HEK293 (cell line): ENCODE results near the gene PDE2A.

Experiments used
- CTCF ChIA-PET: fragments of 350-600 bp; formaldehyde crosslinking; extraction: SDS; loops from one replicate; lab custom pipeline; 2021; ENCODE audit warnings: antibody characterized with exemption; lab: Yijun Ruan, JAX
- POLR2A ChIA-PET: fragments of 300-600 bp; formaldehyde crosslinking; extraction: SDS; loops from one replicate; lab custom pipeline; 2020; ENCODE audit warnings: antibody characterized with exemption, inconsistent platforms; lab: Yijun Ruan, JAX
- H3K27ac ChIP-seq: fragments of 200-500 bp; sonication (Bioruptor generic); 2 replicates; pipeline ENCODE4 v1.5.1; 2014; ENCODE audit warnings: low read depth, low read length, control low read depth, inconsistent platforms; ENCODE audit errors: extremely low read depth
- H3K36me3 ChIP-seq, 2 experiments: fragments of 200-500 bp in 1 of 2; sonication (Bioruptor generic) in 1 of 2; 1 replicate in 1 of 2; 2 replicates in 1 of 2; pipeline ENCODE4 v1.5.1; 2014 to 2017; ENCODE audit warnings: inconsistent platforms in 2 of 2, low read length in 2 of 2; ENCODE audit not compliant: control insufficient read depth in 2 of 2, insufficient read depth in 1 of 2
- H3K4me1 ChIP-seq: fragments of 200-500 bp; sonication (Bioruptor generic); 2 replicates; pipeline ENCODE4 v1.5.1; 2014; ENCODE audit warnings: mild to moderate bottlenecking, low read length, inconsistent platforms; ENCODE audit not compliant: control insufficient read depth, insufficient read depth
- H3K4me3 ChIP-seq: 2 replicates; pipeline ENCODE4 v1.5.1; 2011; ENCODE audit warnings: low read depth, mild to moderate bottlenecking, control low read depth, low read length, moderate library complexity
- H3K9me3 ChIP-seq: fragments of 200-500 bp; sonication (Bioruptor generic); 2 replicates; pipeline ENCODE4 v1.5.1; 2014; ENCODE audit warnings: low read depth, low read length, inconsistent platforms; ENCODE audit not compliant: control insufficient read depth, insufficient read depth
- EGR2 ChIP-seq: fragments of 450-650 bp; formaldehyde crosslinking; IDR thresholded peaks from 2 replicates; pipeline ENCODE4 v1.5.1; 2016; ENCODE audit warnings: low read depth, missing biosample characterization, missing genetic modification characterization
- SP7 ChIP-seq: fragments of 450-650 bp; formaldehyde crosslinking; IDR thresholded peaks from 2 replicates; pipeline ENCODE4 v1.5.1; 2016; ENCODE audit warnings: missing biosample characterization, missing genetic modification characterization
- ZFP69B ChIP-seq: fragments of 450-650 bp; formaldehyde crosslinking; IDR thresholded peaks from 2 replicates; pipeline ENCODE4 v1.5.1; 2016; ENCODE audit warnings: missing biosample characterization, missing genetic modification characterization
- ZNF114 ChIP-seq: fragments of 450-650 bp; formaldehyde crosslinking; IDR thresholded peaks from 2 replicates; pipeline ENCODE4 v1.5.0; 2017; ENCODE audit warnings: missing biosample characterization, missing genetic modification characterization
- ZNF23 ChIP-seq: fragments of 450-650 bp; formaldehyde crosslinking; IDR thresholded peaks from 2 replicates; pipeline ENCODE4 v1.5.1; 2016; ENCODE audit warnings: missing biosample characterization, missing genetic modification characterization, borderline replicate concordance
- ZNF24 ChIP-seq: fragments of 450-650 bp; formaldehyde crosslinking; IDR thresholded peaks from 2 replicates; pipeline ENCODE4 v1.5.1; 2016; ENCODE audit warnings: missing biosample characterization, missing genetic modification characterization
- ZNF335 ChIP-seq: fragments of 450-650 bp; formaldehyde crosslinking; conservative IDR thresholded peaks from 2 replicates; pipeline ENCODE4 v1.5.1; 2016; ENCODE audit warnings: missing biosample characterization, missing genetic modification characterization
- ZNF37A ChIP-seq: fragments of 450-650 bp; IDR thresholded peaks from 2 replicates; pipeline ENCODE4 v1.5.1; 2018; ENCODE audit warnings: missing biosample characterization, missing genetic modification characterization
- ZNF404 ChIP-seq: fragments of 450-650 bp; formaldehyde crosslinking; IDR thresholded peaks from 2 replicates; pipeline ENCODE4 v1.5.1; 2017; ENCODE audit warnings: missing biosample characterization, missing genetic modification characterization
- ZNF433 ChIP-seq: fragments of 450-650 bp; formaldehyde crosslinking; IDR thresholded peaks from 2 replicates; pipeline ENCODE4 v1.5.1; 2016; ENCODE audit warnings: missing biosample characterization, missing genetic modification characterization, low read depth
- ZNF529 ChIP-seq: fragments of 450-650 bp; formaldehyde crosslinking; IDR thresholded peaks from 2 replicates; pipeline ENCODE4 v1.5.1; 2017; ENCODE audit warnings: missing genetic modification characterization, missing biosample characterization; ENCODE audit not compliant: insufficient replicate concordance
- ZNF561 ChIP-seq: fragments of 450-650 bp; IDR thresholded peaks from 2 replicates; pipeline ENCODE4 v1.5.1; 2018; ENCODE audit warnings: missing biosample characterization, missing genetic modification characterization, borderline replicate concordance
- ZNF792 ChIP-seq: fragments of 450-650 bp; formaldehyde crosslinking; IDR thresholded peaks from 2 replicates; pipeline ENCODE4 v1.5.1; 2016; ENCODE audit warnings: missing biosample characterization, missing genetic modification characterization
- ZNF837 ChIP-seq: fragments of 450-650 bp; formaldehyde crosslinking; IDR thresholded peaks from 2 replicates; pipeline ENCODE4 v1.5.1; 2016; ENCODE audit warnings: missing biosample characterization, missing genetic modification characterization
- TF ChIP-seq, protein P1 (sequence below): fragments of 450-650 bp; formaldehyde crosslinking; IDR thresholded peaks from 2 replicates; pipeline ENCODE4 v1.5.1; 2016; ENCODE audit warnings: missing biosample characterization, missing genetic modification characterization
- TF ChIP-seq, protein P2 (sequence below): fragments of 450-650 bp; formaldehyde crosslinking; IDR thresholded peaks from 2 replicates; pipeline ENCODE4 v1.5.1; 2016; ENCODE audit warnings: missing biosample characterization, missing genetic modification characterization, low read depth
- TF ChIP-seq, protein P3 (sequence below): fragments of 450-650 bp; formaldehyde crosslinking; IDR thresholded peaks from 2 replicates; pipeline ENCODE4 v1.5.1; 2017; ENCODE audit warnings: missing biosample characterization, missing genetic modification characterization
- TF ChIP-seq, protein P4 (sequence below): fragments of 450-650 bp; formaldehyde crosslinking; IDR thresholded peaks from 2 replicates; pipeline ENCODE4 v1.5.1; 2017; ENCODE audit warnings: missing biosample characterization, missing genetic modification characterization

Gene PDE2A

DNA sequence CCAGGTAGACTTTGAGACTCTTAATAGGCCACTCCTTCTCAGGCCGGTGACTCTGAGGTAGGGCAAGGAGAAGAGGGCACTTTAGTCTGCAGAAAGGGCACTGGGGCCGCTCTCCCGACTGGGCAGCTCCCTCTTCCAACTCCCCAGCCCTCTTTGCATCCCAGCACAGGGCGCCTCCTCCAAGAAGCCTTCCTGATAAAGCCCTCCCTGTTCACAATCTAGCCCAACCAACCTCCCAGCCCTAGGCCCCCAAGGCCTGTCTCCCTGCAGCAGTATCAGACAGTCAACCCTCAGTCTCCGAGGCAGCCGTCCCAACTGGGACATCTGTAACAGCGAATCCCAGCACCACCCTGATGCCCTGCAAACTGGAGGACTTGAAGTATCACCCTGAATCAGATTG is 14.3 kb upstream of the PDE2A start:
- TF ChIP-seq ZNF37A = no peak
- no peak for TF ChIP-seq SP7 (tag by site-specific recombination)
- Histone ChIP-seq H3K4me1 (no peaks in the 10 kb centered on the region), H3K9me3 (no peaks in the 10 kb centered on the region), H3K36me3 (peaks cover 0 to 93% of the 10 kb centered on the region in 2 experiments; a peak in 2 of 3 replicates), H3K4me3 (no peak overlapping the region), H3K27ac (no peak overlapping the region)
- POLR2A ChIA-PET = no interaction called here
- CTCF ChIA-PET = no interaction called here

DNA sequence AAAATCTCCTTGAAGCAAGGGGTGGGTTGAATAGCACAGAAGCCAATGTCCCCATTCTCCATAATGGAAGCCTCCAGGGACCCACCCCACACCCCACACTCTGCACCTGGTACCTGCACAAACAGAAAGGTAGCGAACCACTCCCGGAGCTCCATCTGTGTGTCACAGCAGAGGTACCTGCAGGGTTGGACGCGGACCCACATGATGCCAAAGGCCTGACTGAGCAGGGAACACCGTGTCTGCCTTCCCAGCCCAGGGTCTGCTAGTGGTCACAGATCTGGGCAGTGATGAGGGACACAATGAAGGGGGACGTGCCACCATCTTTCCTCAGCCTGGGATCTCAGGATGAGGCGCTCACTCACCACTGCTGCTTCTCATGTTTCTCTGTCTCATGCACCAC is 13.1 kb upstream of the PDE2A start:
- ChIA-PET CTCF (interaction anchor here (0.6 kb wide), 1 partner anchor 177 kb away, joined by 3 read pairs; no protein-coding TSS in a partner anchor), POLR2A (no interaction called here)
- TF ChIP-seq, protein P1, sequence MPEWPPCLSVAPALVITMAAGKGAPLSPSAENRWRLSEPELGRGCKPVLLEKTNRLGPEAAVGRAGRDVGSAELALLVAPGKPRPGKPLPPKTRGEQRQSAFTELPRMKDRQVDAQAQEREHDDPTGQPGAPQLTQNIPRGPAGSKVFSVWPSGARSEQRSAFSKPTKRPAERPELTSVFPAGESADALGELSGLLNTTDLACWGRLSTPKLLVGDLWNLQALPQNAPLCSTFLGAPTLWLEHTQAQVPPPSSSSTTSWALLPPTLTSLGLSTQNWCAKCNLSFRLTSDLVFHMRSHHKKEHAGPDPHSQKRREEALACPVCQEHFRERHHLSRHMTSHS (tag by site-specific recombination) = no peak
- TF ChIP-seq ZNF561 (no peak), ZNF792 (tag by site-specific recombination) (no peak), ZNF433 (tag by site-specific recombination) (no peak), ZNF23 (tag by site-specific recombination) (no peak), ZNF404 (tag by site-specific recombination) (no peak), ZNF24 (tag by site-specific recombination) (no peak), ZNF335 (no peak), ZNF529 (tag by site-specific recombination) (no peak), ZFP69B (tag by site-specific recombination) (no peak), ZNF837 (tag by site-specific recombination) (no peak), EGR2 (tag by site-specific recombination) (no peak), ZNF114 (tag by site-specific recombination) (no peak)
- TF ChIP-seq, protein P2, sequence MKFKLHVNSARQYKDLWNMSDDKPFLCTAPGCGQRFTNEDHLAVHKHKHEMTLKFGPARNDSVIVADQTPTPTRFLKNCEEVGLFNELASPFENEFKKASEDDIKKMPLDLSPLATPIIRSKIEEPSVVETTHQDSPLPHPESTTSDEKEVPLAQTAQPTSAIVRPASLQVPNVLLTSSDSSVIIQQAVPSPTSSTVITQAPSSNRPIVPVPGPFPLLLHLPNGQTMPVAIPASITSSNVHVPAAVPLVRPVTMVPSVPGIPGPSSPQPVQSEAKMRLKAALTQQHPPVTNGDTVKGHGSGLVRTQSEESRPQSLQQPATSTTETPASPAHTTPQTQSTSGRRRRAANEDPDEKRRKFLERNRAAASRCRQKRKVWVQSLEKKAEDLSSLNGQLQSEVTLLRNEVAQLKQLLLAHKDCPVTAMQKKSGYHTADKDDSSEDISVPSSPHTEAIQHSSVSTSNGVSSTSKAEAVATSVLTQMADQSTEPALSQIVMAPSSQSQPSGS (tag by site-specific recombination) = no peak
- TF ChIP-seq, protein P3, sequence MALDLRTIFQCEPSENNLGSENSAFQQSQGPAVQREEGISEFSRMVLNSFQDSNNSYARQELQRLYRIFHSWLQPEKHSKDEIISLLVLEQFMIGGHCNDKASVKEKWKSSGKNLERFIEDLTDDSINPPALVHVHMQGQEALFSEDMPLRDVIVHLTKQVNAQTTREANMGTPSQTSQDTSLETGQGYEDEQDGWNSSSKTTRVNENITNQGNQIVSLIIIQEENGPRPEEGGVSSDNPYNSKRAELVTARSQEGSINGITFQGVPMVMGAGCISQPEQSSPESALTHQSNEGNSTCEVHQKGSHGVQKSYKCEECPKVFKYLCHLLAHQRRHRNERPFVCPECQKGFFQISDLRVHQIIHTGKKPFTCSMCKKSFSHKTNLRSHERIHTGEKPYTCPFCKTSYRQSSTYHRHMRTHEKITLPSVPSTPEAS (tag by site-specific recombination) = no peak
- TF ChIP-seq, protein P4, sequence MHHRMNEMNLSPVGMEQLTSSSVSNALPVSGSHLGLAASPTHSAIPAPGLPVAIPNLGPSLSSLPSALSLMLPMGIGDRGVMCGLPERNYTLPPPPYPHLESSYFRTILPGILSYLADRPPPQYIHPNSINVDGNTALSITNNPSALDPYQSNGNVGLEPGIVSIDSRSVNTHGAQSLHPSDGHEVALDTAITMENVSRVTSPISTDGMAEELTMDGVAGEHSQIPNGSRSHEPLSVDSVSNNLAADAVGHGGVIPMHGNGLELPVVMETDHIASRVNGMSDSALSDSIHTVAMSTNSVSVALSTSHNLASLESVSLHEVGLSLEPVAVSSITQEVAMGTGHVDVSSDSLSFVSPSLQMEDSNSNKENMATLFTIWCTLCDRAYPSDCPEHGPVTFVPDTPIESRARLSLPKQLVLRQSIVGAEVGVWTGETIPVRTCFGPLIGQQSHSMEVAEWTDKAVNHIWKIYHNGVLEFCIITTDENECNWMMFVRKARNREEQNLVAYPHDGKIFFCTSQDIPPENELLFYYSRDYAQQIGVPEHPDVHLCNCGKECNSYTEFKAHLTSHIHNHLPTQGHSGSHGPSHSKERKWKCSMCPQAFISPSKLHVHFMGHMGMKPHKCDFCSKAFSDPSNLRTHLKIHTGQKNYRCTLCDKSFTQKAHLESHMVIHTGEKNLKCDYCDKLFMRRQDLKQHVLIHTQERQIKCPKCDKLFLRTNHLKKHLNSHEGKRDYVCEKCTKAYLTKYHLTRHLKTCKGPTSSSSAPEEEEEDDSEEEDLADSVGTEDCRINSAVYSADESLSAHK (tag by site-specific recombination) = no peak
- Histone ChIP-seq H3K4me1 (no peaks in the 10 kb centered on the region), H3K4me3 (no peak overlapping the region), H3K9me3 (no peaks in the 10 kb centered on the region), H3K27ac (no peak overlapping the region), H3K36me3 (peaks cover 0 to 84% of the 10 kb centered on the region in 2 experiments; a peak in 2 of 3 replicates)
